ENCODE results near the gene KHSRP. TPM values are rescaled to one million over a fixed set of nuclear protein-coding genes. Genes with fewer than 3 reads are reported as not detected.

KHSRP gene
- total RNA-seq, 1 donor from 2014 or later: 200 TPM

DNA sequence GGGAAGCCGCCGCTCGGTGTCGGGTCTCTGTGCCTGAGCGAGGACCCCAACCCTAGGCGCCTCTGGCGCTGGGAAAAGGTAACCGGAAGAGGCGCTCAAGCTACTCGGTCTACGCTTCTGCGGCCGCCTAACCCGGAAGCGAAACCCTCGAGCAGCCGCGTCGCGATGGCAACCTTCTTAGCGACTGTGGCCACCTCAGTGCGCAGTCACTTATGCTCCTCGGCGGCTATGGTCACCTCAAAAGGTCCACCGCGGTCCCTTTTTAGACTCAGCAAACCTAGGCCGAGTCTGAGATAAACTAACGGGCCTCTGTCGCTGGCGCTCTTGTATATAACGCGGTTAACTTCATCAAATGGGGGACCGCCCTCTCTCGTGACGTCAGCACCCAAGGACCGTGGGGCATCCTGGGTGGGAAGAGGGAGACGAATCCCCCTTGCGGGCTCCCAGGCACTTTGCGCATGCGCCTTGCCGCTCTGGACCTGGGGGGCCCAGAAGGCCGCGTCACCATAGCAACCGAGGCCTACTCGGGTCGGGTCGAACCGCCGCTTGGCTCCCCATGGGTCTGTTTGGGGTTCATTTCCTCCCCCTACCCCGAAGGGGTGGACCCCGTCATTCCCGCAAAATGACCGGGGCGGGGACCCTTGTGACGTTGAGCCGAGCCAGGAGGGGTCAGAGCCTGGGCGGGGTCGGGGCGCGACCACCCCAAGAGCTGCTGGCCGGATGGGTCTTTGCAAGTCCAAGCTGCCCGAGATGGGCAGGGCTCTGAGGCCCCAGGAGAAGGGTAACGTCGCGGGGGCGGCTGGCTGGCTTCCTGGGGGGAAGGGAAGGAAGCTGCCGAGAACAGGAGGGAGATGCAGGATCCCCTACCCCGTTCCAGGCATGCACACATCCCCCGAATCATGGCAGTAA is 31.3 kb downstream of the KHSRP start, which contains the start of gene GTF2F1:
TSS of gene GTF2F1 (minus strand) at position 91 of the 909 bp plus-strand sequence. CDS start 169 bp downstream, outside the sequence.
- peak; percentile 95 for DNase-seq (ENCODE audit: low spot score)

DNA sequence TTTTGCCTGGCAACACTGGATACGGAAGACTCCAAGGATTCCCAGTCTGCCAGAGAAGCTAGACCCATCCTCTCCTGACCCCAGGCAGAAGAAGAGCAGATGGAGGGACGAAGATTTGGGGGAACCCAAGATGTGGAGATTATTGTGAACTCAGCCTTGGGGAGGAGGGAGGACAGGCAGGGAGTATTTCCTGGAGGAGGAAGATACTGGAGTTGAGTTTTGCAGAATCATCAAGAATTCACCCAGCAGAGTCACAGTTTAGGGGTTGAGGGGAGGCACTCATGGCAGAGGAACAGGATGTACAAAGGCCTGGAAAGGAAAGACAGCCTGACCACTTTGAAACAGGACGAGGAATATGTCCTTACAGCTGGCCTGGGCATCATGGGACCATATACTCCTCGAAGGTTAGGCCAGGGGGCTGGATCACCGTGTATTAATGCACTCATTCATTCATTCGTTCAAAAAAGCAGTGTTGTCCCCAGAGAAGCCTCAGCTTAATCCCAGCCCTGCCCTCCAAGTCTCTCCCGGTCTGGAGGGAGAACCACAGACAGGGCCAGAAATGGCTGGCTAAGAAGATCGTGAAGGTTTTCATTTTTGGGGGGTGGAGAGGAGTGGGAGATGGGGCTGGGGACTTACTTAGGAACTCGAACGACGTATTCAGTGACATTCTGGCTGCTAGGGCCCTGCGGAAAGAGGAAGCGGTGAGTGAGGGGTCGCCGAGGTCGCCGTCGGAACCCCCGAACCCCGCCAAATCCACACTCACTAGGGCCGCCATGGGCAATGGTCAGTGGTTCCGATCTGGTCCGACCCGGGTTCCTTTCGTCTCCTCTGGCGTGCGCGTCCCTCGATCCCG is 32.2 kb downstream of the KHSRP start:
- no peak for DNase-seq (ENCODE audit: low spot score)

DNA sequence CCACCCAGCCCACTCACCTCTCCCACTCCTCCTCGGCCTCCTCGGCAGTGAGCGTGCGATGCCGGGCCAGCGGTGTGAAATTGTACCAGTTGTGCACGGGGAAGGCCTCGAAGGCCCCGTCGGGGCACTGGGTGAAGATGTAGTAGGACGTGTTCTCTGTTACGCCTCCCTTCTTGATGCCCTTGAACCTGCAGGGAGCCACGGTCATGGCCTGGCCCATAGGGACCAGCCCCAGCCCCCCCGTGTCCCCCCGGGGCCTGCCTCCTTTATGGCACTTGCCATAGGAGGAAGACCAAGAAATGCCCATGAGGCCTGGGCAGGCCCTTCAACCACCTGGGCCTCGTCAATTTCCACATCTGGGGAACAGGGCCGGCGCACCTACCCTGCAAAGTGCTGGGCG is 37.2 kb downstream of the KHSRP start:
- no peak for DNase-seq (ENCODE audit: low spot score)

DNA sequence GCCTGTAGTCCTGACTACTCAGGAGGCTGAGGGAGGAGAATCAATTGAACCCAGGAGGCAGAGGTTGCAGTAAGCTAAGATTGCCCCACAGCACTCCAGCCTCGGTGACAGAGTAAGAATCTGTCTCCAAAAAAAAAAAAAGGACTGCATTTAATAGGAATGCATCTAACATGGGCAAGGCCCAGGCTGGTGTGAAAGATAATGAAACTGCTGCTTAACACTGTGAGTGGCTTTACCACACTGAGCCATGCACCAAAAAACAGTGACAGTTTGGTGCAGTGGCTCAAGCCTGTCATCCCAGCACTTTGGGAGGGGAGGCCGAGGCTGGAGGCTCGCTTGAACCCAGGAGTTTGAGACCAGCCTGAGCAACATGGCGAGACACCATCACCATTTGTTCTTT is 40.2 kb downstream of the KHSRP start:
- DNase-seq (ENCODE audit: low spot score): no peak

DNA sequence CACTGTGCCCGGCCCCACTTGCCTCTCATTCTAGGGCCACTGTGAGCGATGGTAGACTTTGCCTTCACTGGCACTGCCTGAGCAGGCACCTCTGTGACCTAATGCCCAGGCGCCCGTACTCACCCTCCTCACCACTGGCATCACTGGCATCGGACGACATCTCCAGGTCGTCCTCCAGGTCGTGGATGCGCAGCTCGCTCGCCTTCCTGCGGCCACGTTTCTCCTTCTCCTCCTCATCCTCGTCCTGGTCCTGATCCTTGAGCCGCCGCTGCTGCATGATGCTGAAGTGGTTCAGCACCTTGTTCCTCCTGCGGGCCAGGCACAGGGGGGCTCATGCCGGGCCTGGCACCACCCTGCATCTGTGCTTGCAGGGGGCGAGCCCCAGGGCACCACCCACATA is 41.4 kb downstream of the KHSRP start:
- no peak for DNase-seq (ENCODE audit: low spot score)

DNA sequence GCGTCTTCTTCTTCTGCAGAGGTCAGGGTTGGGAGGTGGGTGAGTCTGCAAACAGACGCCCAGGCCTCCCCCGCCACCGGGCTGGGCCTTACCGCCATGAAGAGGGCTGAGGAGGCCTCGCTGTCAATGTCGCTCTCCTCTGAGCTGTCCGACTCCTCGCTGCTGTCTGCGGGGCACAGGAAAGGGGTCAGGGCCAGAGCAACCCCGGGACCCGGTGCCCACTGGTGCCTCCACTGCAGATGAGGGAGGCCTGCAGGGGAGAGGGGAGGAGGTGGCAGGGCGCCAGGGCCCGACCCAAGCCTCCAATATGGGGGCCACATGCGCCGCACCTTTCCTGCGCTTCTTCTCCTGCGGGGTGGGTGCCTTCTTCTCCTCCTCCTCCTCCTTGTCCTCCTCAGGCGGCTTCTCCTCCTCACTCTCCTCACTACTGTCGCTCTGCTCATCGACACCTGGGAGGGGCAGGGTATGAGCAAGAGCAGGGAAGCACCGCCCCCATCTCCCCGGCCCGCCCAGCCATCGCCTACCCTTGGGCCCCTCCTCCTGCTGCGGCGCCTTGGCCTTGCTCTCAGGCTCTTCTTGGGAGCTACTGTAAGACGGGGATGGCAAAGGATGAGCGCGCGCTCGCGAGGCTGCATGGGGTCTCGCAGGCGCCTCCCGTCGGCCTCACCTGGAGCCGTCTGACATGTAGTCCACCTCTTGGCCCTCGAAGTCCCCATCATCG is 43.4 kb downstream of the KHSRP start:
- DNase-seq (ENCODE audit: low spot score): no peak

DNA sequence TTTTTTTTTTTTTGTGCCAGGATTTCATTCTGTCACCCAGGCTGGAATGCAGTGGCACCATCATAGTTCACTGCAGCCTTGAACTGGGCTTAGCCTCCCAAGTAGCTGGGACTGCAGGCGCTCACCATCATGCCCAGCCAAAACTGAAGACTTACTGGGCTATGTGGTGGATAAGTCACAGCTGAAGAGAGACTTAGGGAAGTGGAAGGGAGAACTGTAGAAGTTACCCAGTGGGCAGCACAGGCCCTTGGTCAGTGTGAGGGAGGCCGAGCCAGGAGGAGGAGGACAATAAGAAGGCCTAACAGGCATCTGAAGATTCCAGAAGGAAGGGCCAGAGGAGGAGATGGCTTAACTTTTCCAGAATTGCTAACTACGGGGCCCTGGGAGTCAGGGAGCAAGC is 44.9 kb downstream of the KHSRP start:
- DNase-seq (ENCODE audit: low spot score): no peak

DNA sequence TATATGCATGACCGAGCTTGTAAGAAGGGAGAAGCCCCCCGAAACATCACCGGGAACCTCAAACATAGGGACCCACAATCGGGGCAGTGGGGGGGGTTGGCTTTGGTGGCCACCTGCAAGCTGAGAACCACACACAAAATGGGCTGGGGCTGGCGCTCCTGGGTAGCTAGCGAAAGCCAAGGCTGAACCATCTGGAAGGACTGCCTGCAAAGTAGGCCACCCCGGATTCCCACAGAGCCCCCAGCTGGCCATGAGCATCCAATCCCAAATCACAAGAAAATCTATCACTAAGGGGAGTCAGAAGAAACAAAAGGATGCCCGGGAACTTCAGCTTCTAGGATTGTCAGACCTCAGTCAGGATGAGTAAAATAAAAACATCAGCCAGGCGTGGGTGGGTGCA is 46.1 kb downstream of the KHSRP start:
- no peak for DNase-seq (ENCODE audit: low spot score)

DNA sequence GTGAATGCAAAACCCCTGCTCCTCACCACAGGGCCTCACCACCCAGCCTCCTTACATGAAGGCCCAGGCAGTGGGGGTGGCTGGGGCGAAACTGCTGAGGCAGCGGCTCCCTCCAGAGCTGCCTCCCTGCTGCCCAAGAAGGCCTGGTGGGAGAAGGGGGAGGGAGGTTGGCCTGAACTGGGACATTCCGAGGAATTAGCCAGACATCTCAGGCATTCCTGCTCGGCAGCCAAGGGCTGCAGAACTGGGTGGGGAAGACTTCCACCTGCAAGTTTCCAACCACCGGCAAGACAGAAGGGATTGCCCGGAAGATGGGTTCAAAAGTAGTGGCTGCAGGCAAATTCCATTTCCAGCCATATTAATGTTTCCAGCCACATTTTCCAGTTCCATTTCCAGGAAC is 46.6 kb downstream of the KHSRP start:
- no peak for DNase-seq (ENCODE audit: low spot score)

DNA sequence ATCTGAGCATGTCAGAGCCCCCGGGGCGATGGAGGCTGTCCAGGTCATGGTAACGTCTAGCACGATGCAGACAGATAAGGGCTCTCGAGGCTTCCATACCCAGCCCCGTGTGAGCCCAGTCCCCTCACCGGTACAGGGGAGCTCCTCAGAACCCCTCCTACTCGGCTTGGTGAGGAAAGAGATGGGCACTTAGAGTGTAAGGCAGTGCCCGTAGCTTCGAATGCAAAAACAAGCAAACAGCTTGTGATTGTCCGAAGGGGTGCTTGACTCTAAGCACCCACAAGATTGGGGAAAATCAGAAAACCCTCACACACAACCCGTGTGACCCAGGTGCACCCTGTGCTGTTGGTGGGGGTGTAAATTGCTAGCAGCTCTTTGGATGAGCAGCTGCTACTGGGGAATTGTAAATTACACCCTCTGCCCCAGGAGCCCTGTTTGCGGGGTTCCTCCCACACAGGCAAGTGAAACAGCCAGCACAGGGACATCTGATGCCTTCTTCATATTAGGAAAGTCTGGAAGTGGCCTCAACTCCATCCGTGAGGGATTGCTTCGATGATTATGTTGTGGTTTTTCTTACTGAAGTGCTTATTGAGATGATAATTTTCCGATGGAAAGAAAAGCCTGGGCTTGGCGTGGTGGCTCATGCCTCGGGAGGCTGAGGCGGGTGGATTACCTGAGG is 48.0 kb downstream of the KHSRP start:
- DNase-seq (ENCODE audit: low spot score): no peak

DNA sequence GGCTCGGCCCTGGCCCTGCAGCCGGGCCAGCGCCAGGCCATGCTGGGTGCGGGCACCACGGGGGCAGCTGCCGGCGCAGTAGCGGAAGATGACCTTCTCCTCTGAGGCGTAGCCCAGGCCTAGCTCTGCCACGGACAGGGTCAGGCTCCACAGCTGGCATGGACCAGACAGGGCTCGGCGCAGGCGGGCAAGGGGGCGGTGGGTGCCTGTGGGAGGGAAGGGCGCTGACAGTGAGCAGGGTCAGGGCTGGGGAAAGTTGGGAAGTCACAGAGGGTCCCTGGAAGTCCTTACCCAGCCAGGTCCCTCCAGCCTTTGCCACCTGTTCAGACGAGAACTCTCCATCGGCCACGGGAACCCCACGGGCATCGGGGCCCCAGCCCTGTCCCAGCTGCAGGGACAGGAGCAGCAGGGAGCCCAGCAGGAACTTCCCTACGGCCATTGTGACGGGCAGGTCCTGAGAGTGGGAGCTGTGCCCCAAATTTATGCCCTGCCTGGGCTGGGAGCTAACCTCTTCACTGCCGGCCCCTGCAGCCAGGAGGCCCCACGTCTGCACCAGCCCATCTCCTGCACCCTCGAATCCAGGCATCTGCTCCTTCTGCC is 49.1 kb downstream of the KHSRP start, which contains the start of gene PSPN:
TSS of gene PSPN (minus strand) at position 523 of the 600 bp plus-strand sequence. CDS start at position 439, 84 bp downstream.
- no peak for DNase-seq (ENCODE audit: low spot score)

DNA sequence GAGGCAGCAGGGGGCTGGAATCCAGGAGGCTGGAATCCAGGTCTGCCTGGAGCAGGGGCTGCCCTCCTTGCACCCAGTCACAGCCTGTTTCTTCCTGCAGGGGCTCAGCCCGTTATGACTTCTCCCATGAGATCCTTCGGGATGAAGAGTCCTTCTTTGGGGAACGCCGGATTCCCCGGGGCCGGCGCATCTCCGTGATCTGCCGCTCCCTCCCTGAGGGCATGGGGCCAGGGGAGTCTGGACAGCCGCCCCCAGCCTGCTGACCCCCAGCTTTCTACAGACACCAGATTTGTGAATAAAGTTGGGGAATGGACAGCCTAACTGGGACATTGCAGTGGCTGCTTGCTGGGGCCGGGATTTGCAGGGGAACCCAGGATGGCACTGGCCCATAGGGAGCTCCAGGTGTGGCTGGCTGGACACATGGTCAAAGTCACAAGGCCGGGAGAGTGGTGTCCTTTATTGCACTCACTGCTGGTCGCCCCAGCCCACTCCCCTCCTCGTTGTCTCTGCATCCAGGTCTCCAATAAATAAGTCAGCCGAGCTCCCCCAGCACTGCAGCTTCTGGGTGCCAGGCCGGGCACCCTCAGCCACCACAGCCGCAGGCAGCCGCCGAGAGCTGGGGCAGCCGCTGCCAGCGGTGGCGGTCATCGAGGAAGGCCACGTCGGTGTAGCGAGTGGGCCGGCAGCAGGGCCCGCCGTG is 49.8 kb downstream of the KHSRP start:
- DNase-seq (ENCODE audit: low spot score): no peak

DNA sequence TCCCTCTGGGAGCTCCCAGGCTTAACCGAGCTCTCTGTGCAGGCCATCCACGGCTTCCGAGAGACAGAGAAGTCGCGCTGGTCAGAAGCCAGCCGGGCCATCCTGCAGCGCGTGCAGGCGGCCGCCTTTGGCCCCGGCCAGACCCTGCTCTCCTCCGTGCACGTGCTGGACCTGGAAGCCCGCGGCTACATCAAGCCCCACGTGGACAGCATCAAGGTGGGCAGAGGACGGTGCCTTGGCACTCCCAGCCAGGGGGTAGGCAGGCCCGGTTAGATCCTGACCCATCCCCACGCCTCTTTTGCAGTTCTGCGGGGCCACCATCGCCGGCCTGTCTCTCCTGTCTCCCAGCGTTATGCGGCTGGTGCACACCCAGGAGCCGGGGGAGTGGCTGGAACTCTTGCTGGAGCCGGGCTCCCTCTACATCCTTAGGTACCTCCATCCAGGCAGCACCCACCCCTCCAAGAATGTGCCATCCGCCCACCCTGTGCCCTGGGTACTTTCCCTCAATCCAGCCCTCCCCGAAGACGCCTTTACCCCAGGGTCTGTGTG is 50.4 kb downstream of the KHSRP start:
- DNase-seq (ENCODE audit: low spot score): no peak

DNA sequence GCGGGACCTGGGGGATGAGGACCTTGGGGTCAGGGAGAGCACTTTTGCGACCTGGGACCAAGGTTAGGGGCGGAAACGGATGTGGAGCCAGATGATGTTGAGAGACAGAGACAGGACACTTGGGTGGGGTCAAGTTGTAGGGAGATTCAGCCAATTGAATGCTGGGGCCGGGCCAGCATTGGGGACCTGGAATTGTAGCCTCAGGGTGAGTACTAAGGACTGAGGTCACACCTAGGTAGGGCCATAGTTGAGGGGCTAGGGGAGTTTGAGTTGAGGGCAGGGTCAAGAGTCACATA is 50.9 kb downstream of the KHSRP start:
- no peak for DNase-seq (ENCODE audit: low spot score)

DNA sequence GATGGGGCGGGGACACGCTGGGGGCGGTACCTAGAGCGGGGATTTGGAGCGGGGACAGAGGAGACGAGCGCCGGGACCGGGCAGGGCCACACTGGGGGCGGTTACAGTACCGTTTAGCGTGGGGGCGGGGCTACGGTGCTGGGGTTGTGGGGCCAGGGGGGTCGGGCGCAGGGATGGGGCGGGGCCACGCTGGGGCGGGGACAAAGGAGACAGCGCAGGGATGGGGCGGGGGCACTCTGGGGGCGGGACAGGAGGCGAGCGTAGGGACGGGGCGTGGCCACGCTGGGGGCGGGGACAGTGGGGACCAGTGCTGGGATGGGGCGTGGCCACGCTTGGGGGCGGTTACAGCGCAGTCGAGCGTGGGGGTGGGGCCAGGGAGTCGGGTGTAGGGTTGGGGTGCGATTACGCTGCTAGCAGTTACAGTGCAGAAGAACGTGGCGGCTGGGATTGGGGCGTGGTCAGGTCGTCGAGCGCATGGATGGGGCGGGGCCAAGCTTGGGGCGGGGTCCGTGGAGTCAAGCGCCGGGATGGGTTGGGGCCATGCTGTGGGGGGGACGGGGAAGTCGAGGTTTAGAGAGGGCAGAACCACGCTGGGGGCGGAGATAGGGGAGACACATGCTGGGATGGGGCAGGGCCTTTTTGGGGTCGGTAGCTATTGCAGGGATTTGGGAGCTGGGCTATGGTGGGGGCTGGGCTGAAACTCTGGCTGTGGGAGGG is 51.4 kb downstream of the KHSRP start:
- DNase-seq (ENCODE audit: low spot score): peak; percentile 99

DNA sequence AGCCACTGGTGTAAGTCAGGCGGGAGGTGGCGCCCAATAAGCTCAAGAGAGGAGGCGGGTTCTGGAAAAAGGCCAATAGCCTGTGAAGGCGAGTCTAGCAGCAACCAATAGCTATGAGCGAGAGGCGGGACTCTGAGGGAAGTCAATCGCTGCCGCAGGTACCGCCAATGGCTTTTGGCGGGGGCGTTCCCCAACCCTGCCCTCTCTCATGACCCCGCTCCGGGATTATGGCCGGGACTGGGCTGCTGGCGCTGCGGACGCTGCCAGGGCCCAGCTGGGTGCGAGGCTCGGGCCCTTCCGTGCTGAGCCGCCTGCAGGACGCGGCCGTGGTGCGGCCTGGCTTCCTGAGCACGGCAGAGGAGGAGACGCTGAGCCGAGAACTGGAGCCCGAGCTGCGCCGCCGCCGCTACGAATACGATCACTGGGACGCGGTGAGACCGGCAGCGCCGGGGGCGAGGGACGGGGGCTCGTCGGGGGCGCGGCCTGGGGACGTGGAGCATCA is 52.0 kb downstream of the KHSRP start, which contains the start of gene ALKBH7:
TSS of gene ALKBH7 (plus strand) at position 201 of the 502 bp plus-strand sequence. CDS start at position 228, 27 bp downstream.
- peak; percentile 99 for DNase-seq (ENCODE audit: low spot score)

DNA sequence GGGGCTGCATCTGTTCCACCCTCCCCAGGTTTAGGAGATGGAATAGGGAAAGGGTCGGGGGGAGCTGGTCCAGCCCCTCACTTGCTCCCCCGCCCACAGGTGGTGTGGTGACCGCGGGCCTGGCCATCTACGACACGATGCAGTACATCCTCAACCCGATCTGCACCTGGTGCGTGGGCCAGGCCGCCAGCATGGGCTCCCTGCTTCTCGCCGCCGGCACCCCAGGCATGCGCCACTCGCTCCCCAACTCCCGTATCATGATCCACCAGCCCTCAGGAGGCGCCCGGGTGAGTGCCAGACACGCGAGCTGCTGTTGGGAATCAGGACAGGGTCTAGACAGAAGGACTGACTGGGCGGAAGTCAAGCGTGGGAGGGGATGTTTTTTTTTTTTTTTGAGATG is 60.3 kb downstream of the KHSRP start:
- DNase-seq (ENCODE audit: low spot score): no peak

Data from ureter (tissue), 1 donor.